Suprapubic skin (tissue), 4 donors: ENCODE results near the gene PRXL2B. TPM values are rescaled to one million over a fixed set of nuclear protein-coding genes. Genes with fewer than 3 reads are reported as not detected.
"Not testable (repeated sequence)": the region's sequence is repeated elsewhere in the genome, so short reads cannot be mapped to it uniquely, and the experiment has no call there.

Source experiments
- DNase-seq, 2 donors: peaks; one replicate each; pipeline ENCODE4 v3.0.0-alpha.2; 2019; ENCODE audit warnings: low spot score in 2 of 2
- H3K27ac ChIP-seq: fragments of 200-600 bp; sonication (generic); one replicate; pipeline ENCODE4 v1.5.1; 2019
- H3K27me3 ChIP-seq: fragments of 200-600 bp; sonication (generic); one replicate; pipeline ENCODE4 v1.5.1; 2019
- H3K36me3 ChIP-seq: fragments of 200-600 bp; sonication (generic); one replicate; pipeline ENCODE4 v1.5.1; 2019
- H3K4me1 ChIP-seq: fragments of 200-600 bp; sonication (generic); one replicate; pipeline ENCODE4 v1.5.1; 2019
- H3K4me3 ChIP-seq: fragments of 200-600 bp; sonication (generic); one replicate; pipeline ENCODE4 v1.5.1; 2019; ENCODE audit warnings: mild to moderate bottlenecking
- H3K9me3 ChIP-seq: fragments of 200-600 bp; sonication (generic); one replicate; pipeline ENCODE4 v1.5.1; 2019
- EP300 ChIP-seq: sonication (generic); formaldehyde crosslinking; IDR thresholded peaks from one replicate; pipeline ENCODE4 v1.6.1; 2017; ENCODE audit warnings: antibody characterized with exemption
- POLR2A ChIP-seq, 2 donors: fragments of 450-650 bp; IDR thresholded peaks; one replicate each; pipeline ENCODE4 v1.6.1; 2017; ENCODE audit warnings: antibody characterized with exemption in 2 of 2, mild to moderate bottlenecking in 2 of 2, moderate library complexity in 2 of 2
- POLR2AphosphoS5 ChIP-seq, 3 donors: sonication (generic); formaldehyde crosslinking; IDR thresholded peaks; one replicate each; pipeline ENCODE4 v1.6.1; 2017; ENCODE audit warnings: antibody characterized with exemption in 3 of 3
- WGBS: methylation state at CpG from one replicate; pipeline ENCODE4 v1.1.5; 2018; 5-methylcytosine and 5-hydroxymethylcytosine counted together
- total RNA-seq, 4 donors: library from RNA; depleted of rRNA; stranded (reverse); fragments of >200 nt; gene quantifications; one replicate each; pipeline ENCODE4 v1.1.0, GENCODE V29; 2016
- TF ChIP-seq, protein P1 (sequence below), 2 donors: fragments of 200-600 bp in 1 of 2; fragments of 450-650 bp in 1 of 2; sonication (generic) in 1 of 2; IDR thresholded peaks; one replicate each; pipeline ENCODE4 v1.5.1; 2016 to 2019; ENCODE audit warnings: antibody characterized with exemption in 2 of 2, mild to moderate bottlenecking in 1 of 2, moderate library complexity in 1 of 2

Gene PRXL2B
- total RNA-seq, 4 donors from 2014 or later: 9.7 to 16.3 (median 10.7) TPM

DNA sequence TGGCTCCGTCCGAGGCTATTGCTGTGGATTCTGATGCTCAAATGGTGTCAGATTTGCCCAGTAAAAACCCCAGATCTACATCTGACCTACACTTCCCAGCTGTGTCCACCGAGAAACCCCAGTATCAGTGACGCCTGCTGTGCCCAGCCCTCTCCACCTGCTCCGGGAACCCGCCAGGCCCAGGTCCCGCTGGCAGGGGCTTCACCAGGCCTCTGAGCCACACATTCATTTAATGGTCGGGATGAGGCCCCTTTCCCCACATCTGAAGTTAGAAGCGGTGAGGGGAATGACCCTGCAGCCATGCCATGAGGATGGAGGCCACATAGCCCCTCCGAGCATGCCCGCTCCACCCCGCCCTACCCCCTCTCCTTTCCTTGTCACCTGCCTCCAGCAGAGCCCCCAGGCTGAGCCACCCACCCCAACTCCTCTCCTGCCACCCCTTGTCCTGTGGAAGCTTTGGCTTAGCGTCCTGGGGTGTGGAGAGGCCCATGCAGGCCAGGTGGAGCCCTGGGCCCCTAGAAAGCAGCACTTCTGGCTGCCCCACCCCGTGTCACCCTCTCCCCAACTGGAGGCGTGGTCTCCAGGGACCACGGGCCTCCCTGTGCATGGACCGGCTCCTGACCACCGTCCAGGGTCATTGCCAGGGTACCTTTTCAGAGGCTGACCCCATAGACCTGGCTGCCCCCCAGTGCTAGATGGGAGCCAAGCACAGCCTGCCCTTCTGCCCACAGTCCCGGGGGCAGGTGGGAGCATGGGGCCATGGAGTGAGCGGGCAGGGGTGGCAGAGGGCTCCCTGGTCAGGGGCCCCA lies 22.4 kb upstream of the PRXL2B start:
- Histone ChIP-seq H3K9me3 (no peaks in the 10 kb centered on the region), H3K4me3 (no peak overlapping the region), H3K4me1 (no peaks in the 10 kb centered on the region), H3K27me3 (peaks cover 5% of the 10 kb centered on the region), H3K27ac (no peak overlapping the region), H3K36me3 (peaks cover 40% of the 10 kb centered on the region)
- TF ChIP-seq POLR2A (IDR thresholded peaks at IDR 0.05) (no peak), POLR2AphosphoS5 (IDR thresholded peaks at IDR 0.05) (no peak), EP300 (no peak)
- TF ChIP-seq, protein P1, sequence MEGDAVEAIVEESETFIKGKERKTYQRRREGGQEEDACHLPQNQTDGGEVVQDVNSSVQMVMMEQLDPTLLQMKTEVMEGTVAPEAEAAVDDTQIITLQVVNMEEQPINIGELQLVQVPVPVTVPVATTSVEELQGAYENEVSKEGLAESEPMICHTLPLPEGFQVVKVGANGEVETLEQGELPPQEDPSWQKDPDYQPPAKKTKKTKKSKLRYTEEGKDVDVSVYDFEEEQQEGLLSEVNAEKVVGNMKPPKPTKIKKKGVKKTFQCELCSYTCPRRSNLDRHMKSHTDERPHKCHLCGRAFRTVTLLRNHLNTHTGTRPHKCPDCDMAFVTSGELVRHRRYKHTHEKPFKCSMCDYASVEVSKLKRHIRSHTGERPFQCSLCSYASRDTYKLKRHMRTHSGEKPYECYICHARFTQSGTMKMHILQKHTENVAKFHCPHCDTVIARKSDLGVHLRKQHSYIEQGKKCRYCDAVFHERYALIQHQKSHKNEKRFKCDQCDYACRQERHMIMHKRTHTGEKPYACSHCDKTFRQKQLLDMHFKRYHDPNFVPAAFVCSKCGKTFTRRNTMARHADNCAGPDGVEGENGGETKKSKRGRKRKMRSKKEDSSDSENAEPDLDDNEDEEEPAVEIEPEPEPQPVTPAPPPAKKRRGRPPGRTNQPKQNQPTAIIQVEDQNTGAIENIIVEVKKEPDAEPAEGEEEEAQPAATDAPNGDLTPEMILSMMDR (IDR thresholded peaks at IDR 0.05): no peak
- no peak for DNase-seq
- WGBS: 87% methylated on average over 9 of the region's 20 CpGs

DNA sequence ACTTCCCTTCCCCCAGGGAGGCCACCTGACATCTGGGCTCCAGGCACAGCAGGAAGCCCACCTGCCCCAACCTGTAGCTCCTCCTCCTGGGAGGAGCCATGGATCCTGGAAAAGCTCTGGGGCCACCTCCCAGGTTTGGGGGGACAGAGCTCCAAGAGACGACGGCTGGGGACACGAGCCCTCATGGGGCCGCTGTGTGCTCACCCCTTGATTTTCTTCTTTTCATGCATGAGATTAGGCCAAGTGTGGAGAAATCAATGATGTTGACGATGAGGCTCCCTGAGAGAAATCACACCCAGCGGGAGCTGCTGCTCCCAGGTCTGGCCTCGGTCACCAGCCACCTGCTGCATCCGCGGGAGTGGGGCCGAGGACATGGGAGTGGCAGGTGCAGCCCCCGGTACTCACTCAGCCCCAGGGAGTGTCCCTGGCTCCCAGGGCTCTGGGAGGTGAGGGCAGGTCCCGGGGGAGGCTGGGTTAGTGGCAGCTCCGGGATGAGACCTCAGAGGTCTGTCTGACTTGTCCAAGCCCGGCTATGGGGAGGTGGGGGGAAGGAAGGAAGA lies 21.7 kb upstream of the PRXL2B start:
- peaks cover 35% of the 10 kb centered on the region for H3K36me3 ChIP-seq
- no peak overlapping the region for H3K4me3 ChIP-seq
- no peak overlapping the region for H3K27ac ChIP-seq
- H3K27me3 ChIP-seq: peaks cover 5% of the 10 kb centered on the region
- TF ChIP-seq POLR2A (IDR thresholded peaks at IDR 0.05) (no peak), EP300 (no peak), POLR2AphosphoS5 (IDR thresholded peaks at IDR 0.05) (no peak)
- TF ChIP-seq, protein P1 (IDR thresholded peaks at IDR 0.05): no peak
- no peaks in the 10 kb centered on the region for H3K4me1 ChIP-seq
- H3K9me3 ChIP-seq: no peaks in the 10 kb centered on the region
- WGBS: 38% methylated on average over 12 of the region's 14 CpGs
- DNase-seq: no peak

DNA sequence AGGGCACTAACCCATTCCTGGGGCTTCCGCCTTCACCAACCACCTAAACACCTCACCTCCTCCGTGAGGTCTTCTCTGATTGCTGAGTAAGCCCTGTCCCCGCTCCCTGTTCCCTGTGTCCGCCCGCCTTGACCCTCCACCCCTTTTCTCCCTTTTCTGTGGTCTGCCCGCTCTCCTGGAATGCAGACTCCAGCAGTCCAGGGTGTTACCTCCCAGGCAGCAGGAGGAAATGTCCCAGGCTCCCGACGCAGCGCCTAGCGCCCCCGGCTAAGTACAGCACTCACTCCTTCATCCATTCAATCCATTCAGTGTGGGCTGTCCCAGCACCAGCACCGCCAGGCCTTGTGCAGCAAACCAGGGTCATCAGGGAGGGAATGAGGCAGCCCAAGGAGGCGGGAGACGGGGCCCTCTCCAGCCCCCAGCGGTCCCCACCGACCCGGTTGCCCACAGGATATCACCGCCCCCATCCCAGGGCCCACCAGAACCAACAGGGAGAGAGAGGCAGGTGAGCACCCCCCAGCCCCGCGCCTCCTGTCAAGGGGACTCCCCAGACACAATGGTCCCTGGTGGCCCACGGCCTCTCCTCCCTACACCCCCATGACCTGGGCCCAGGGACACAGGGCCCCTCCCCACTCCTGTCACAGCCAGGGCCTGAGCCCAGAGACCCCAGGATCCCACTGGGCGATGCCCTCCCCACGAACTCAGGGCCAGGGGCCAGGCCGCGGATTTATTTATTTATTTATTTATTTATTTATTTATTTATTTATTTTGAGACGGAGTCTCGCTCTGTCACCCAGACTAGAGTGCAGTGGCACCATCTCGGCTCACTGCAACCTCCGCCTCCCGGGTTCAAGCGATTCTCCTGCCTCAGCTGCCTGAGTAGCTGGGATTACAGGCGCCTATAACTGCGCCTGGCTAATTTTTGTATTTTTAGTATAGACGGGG lies 20.2 kb upstream of the PRXL2B start:
- Histone ChIP-seq H3K36me3 (peaks cover 20% of the 10 kb centered on the region), H3K27me3 (peaks cover 5% of the 10 kb centered on the region), H3K4me1 (no peaks in the 10 kb centered on the region), H3K27ac (no peak overlapping the region), H3K9me3 (no peaks in the 10 kb centered on the region), H3K4me3 (no peak overlapping the region)
- TF ChIP-seq POLR2AphosphoS5 (IDR thresholded peaks at IDR 0.05) (no peak), EP300 (no peak), POLR2A (IDR thresholded peaks at IDR 0.05) (no peak)
- TF ChIP-seq, protein P1 (IDR thresholded peaks at IDR 0.05): no peak
- peak in 1 of 2 donors; percentile 60 for DNase-seq
- 82% methylated on average over 28 of the region's 34 CpGs for WGBS

DNA sequence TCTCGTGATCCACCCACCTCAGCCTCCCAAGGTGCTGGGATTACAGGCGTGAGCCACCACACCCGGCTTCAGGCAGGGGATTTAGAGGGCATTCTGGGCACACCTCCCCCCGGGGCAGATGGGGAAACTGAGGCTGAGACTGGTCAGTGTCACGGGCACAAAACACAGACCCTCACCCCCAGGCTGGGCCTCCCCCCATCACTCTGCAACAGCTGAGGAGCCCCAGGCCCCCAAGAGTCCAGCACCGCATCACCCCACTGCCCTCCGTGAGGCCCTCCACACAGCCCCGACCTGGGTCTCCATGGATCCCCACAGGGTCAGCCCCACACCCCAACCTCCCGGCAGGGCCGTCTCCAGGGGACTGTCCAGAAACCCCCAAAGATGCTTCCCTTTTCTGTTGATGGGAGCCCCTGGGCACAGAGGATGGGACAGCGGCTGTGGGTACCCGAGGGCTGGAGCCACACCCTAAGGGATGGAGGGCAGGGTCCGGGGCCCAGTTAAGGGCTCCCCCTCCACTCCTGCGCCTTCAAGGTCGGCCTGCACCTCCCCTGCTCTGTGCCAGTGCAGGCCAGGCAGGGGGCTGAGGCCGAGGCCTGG lies 19.4 kb upstream of the PRXL2B start:
- no peaks in the 10 kb centered on the region for H3K4me1 ChIP-seq
- peak in 1 of 2 donors; percentile 63 for DNase-seq
- 84% methylated on average over 5 of the region's 16 CpGs for WGBS
- H3K4me3 ChIP-seq: no peak overlapping the region
- H3K27me3 ChIP-seq: peaks cover 5% of the 10 kb centered on the region
- no peak overlapping the region for H3K27ac ChIP-seq
- H3K9me3 ChIP-seq: no peaks in the 10 kb centered on the region
- peaks cover 13% of the 10 kb centered on the region for H3K36me3 ChIP-seq
- TF ChIP-seq POLR2AphosphoS5 (IDR thresholded peaks at IDR 0.05): no peak
- no peak for TF ChIP-seq POLR2A (IDR thresholded peaks at IDR 0.05)
- TF ChIP-seq EP300: no peak
- TF ChIP-seq, protein P1 (IDR thresholded peaks at IDR 0.05): no peak

DNA sequence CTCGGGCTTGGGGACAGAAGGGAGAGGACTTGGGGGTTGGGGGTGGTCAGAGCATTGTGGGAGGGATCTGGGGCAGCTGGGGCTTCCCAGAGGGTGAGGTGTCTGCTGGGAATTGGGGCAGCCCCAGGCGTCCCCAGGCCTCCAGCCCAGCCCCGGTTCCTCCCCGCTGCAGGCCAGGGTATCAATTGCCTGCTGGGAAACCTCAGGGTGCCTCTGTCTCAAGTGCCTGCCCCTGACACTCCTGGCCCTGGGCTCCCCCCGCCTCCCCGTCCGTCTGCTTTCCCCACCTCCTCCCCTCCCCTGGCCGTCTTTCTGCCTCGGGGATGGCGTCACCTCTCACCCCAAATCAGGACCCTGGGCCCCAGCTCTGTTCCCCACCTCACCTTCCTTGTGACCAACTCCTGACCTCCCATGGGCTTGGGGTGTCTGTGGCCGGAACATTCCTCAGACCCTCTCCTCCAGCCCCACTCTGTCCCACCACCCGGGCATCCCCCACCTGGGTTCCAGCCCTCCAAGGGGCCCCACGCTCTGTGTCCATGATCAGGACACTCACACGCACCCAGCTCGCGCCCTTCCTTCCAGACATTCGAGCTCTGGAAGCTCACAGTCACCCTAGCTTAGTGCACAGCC lies 18.3 kb upstream of the PRXL2B start:
- H3K9me3 ChIP-seq, H3K4me3 ChIP-seq, H3K27ac ChIP-seq, H3K36me3 ChIP-seq, H3K4me1 ChIP-seq, H3K27me3 ChIP-seq: not testable (repeated sequence)
- 39% methylated on average over 4 of the region's 17 CpGs for WGBS
- DNase-seq: peak in 1 of 2 donors; percentile 56
